Stomach (tissue), 9 donors: ENCODE results near the gene PALD1. TPM values are rescaled to one million over a fixed set of nuclear protein-coding genes. Genes with fewer than 3 reads are reported as not detected.

Experiments
- DNase-seq, 2 donors: peaks; one replicate each; pipeline versions ENCODE4 v3.0.0 to v3.0.0-alpha.2; 2013 to 2019
- H3K27ac ChIP-seq, 5 donors: fragments of 200-600 bp in 4 of 5; sonication (generic) in 4 of 5; one replicate each; pipeline ENCODE4 v1.5.1; 2013 to 2019; ENCODE audit warnings: mild to moderate bottlenecking in 1 of 5, moderate library complexity in 1 of 5
- H3K27me3 ChIP-seq, 3 donors: fragments of 200-600 bp; sonication (generic); one replicate each; pipeline ENCODE4 v1.5.1; 2017 to 2019; ENCODE audit warnings: mixed run types in 1 of 3
- H3K36me3 ChIP-seq, 4 donors: fragments of 200-600 bp; sonication (generic); 1 replicate in 3 of 4; 2 replicates in 1 of 4; pipeline ENCODE4 v1.5.1; 2016 to 2019
- H3K4me1 ChIP-seq, 4 donors: fragments of 200-600 bp; sonication (generic); one replicate each; pipeline ENCODE4 v1.5.1; 2016 to 2019
- H3K4me3 ChIP-seq, 4 donors: fragments of 200-600 bp; sonication (generic) in 3 of 4; one replicate each; pipeline ENCODE4 v1.5.1; 2016 to 2019; ENCODE audit warnings: mild to moderate bottlenecking in 1 of 4
- H3K9me3 ChIP-seq, 4 donors: fragments of 200-600 bp; sonication (generic); one replicate each; pipeline ENCODE4 v1.5.1; 2016 to 2019
- EP300 ChIP-seq: sonication (generic); formaldehyde crosslinking; IDR thresholded peaks from one replicate; pipeline ENCODE4 v1.6.1; 2017; ENCODE audit warnings: antibody characterized with exemption
- POLR2A ChIP-seq, 4 donors: fragments of 450-650 bp; IDR thresholded peaks; one replicate each; pipeline ENCODE4 v1.6.1; 2016; ENCODE audit warnings: antibody characterized with exemption in 4 of 4, control low read depth in 2 of 4, mild to moderate bottlenecking in 1 of 4, moderate library complexity in 1 of 4
- POLR2AphosphoS5 ChIP-seq, 3 donors: sonication (generic); formaldehyde crosslinking; IDR thresholded peaks; one replicate each; pipeline ENCODE4 v1.6.1; 2016; ENCODE audit warnings: antibody characterized with exemption in 3 of 3
- WGBS, 5 donors: extraction: QIAGEN DNeasy Blood & Tissue Kit in 3 of 5; methylation state at CpG; one replicate each; pipeline versions ENCODE4 v1.1.5 to v1.1.7; 2013 to 2018; 5-methylcytosine and 5-hydroxymethylcytosine counted together
- intact Hi-C: fragments of 100-400 bp; cut with DNase I; formaldehyde crosslinking; loops from one replicate; pipeline ENCODE4 v1.15.1; 2023; ENCODE audit warnings: low total_unique reads
- polyA plus RNA-seq, 3 donors: library from polyadenylated mRNA; stranded (reverse); fragments of 200-250 nt; gene quantifications; one replicate each; pipeline ENCODE4 v1.2.3, GENCODE V29; 2013
- total RNA-seq, 5 donors: library from RNA; depleted of rRNA; stranded (reverse); fragments of >200 nt; gene quantifications; one replicate each; pipeline versions ENCODE4 v1.1.0 to v1.2.3, GENCODE V29; 2014 to 2016
- TF ChIP-seq, protein P1 (sequence below), 7 experiments: fragments of 450-650 bp in 4 of 7; fragments of 200-600 bp in 3 of 7; sonication (generic) in 3 of 7; IDR thresholded peaks; one replicate each; pipeline ENCODE4 v1.5.1; 2016 to 2019; ENCODE audit warnings: antibody characterized with exemption in 7 of 7, control low read depth in 2 of 7, mild to moderate bottlenecking in 1 of 7
- donor health status: healthy with polysubstance abuse.
- donor health status: Bipolar disorder and iron deficiency.
- donor health status: healthy.

Gene PALD1
- total and polyA plus RNA-seq, 8 donors, result 2.4 to 25.1 (median 4.0) TPM

DNA sequence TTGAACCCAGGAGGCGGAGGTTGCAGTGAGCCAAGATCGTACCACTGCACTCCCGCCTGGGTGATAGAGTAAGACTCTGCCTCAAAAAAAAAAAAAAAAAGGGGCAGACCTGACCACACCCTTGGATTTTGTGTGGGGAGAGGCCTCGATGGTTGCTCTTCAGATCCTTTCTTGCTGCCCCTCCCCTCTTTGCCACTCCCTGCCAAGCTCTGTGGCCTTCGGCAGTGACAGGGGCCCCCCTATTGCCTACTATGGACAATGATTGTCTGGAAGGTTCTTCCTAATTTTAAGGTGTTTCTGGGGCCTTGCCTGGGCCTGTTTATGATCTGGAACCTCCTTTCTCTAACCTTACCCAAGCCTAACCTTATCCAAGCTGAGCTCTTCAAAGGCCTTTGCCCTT is 123.2 kb downstream of the PALD1 start:
- H3K9me3 ChIP-seq, result no peaks in the 10 kb centered on the region
- intact Hi-C loops, result no loop called here
- peak overlapping the region in 3 of 4 donors; percentile 12 to 31 (median 26) for H3K4me3 ChIP-seq
- TF ChIP-seq POLR2A (IDR thresholded peaks at IDR 0.05) (no peak), EP300 (no peak), POLR2AphosphoS5 (IDR thresholded peaks at IDR 0.05) (no peak)
- TF ChIP-seq, protein P1, sequence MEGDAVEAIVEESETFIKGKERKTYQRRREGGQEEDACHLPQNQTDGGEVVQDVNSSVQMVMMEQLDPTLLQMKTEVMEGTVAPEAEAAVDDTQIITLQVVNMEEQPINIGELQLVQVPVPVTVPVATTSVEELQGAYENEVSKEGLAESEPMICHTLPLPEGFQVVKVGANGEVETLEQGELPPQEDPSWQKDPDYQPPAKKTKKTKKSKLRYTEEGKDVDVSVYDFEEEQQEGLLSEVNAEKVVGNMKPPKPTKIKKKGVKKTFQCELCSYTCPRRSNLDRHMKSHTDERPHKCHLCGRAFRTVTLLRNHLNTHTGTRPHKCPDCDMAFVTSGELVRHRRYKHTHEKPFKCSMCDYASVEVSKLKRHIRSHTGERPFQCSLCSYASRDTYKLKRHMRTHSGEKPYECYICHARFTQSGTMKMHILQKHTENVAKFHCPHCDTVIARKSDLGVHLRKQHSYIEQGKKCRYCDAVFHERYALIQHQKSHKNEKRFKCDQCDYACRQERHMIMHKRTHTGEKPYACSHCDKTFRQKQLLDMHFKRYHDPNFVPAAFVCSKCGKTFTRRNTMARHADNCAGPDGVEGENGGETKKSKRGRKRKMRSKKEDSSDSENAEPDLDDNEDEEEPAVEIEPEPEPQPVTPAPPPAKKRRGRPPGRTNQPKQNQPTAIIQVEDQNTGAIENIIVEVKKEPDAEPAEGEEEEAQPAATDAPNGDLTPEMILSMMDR (IDR thresholded peaks at IDR 0.05), result no peak
- H3K4me1 ChIP-seq, result no peaks in the 10 kb centered on the region
- no peaks in the 10 kb centered on the region for H3K36me3 ChIP-seq
- no peak for DNase-seq
- peak overlapping the region in 4 of 5 donors; percentile 38 to 64 (median 54) for H3K27ac ChIP-seq
- no peaks in the 10 kb centered on the region for H3K27me3 ChIP-seq
- 46 to 84% (median 77%) methylated on average over 2 to 5 of the region's 5 CpGs for WGBS, 5 donors

GRCh38 chr10:70602665-70603448 is 124.3 kb downstream of the PALD1 start, which contains the start of gene PRF1:
TSS of gene PRF1 (minus strand) at chr10:70602741. CDS start at chr10:70600902, 1,839 bp downstream.
- Histone ChIP-seq H3K9me3 (no peaks in the 10 kb centered on the region), H3K4me1 (no peaks in the 10 kb centered on the region), H3K27me3 (no peaks in the 10 kb centered on the region), H3K4me3 (peak within 1 kb of the TSS in 3 of 4 donors; percentile 12 to 31 (median 26)), H3K36me3 (no peaks in the 10 kb centered on the region), H3K27ac (peak within 1 kb of the TSS; percentile 12 to 64 (median 51))
- 78 to 92% (median 81%) methylated on average over 13 to 21 of the region's 21 CpGs for WGBS, 5 donors
- intact Hi-C loops, result no loop called here
- peak; percentile 54 to 67 for DNase-seq
- TF ChIP-seq POLR2A (IDR thresholded peaks at IDR 0.05), result no peak
- TF ChIP-seq, protein P1 (IDR thresholded peaks at IDR 0.05), result no peak
- TF ChIP-seq POLR2AphosphoS5 (IDR thresholded peaks at IDR 0.05), result peak in 1 of 3 donors; percentile 48

DNA sequence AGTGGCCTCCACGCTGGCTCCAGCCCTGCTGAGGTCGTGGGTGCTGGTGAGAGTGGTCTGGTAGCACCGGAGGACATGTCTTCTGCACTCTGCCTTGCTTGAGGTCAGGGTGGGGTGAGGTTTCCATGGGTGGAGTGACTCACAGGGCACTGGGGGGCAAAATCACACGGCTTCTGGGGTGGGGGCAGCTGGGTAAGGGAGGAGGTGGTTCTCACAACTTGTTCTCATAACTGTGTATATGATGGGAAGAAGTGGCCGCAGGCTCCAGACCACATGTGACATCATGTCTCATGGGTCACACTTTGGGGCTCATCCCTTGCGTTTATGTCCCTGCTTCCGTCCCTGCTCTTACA is 124.9 kb downstream of the PALD1 start:
- no peaks in the 10 kb centered on the region for H3K4me1 ChIP-seq
- no peak for DNase-seq
- H3K27ac ChIP-seq, result peak overlapping the region in 4 of 5 donors; percentile 12 to 42 (median 36)
- 68 to 78% (median 77%) methylated on average over 7 of the region's 7 CpGs for WGBS, 5 donors
- H3K36me3 ChIP-seq, result no peaks in the 10 kb centered on the region
- H3K27me3 ChIP-seq, result no peaks in the 10 kb centered on the region
- no peak for TF ChIP-seq EP300
- TF ChIP-seq POLR2A (IDR thresholded peaks at IDR 0.05), result no peak
- H3K4me3 ChIP-seq, result no peak overlapping the region
- no peaks in the 10 kb centered on the region for H3K9me3 ChIP-seq
- intact Hi-C loops, result no loop called here

DNA sequence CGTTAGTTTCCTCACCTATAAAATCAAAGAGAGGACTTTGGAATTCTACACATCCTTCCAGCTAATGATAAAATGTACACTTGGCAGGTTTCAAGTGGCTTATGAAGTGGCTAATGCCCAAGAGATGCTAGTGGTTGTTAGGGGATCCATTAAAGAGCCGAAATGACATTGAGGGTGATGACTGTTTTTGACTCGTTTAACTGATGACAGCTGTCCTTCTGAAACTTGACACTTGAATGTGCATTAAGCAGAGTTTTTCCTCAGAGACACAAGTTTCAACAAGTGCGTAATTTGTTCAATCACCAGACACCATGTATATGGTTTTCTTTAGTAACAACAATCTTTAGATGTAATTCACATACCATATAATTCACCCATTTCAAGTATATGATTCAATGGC is 125.5 kb downstream of the PALD1 start:
- intact Hi-C loops, result no loop called here
- no peaks in the 10 kb centered on the region for H3K27me3 ChIP-seq
- H3K36me3 ChIP-seq, result no peaks in the 10 kb centered on the region
- H3K4me1 ChIP-seq, result no peaks in the 10 kb centered on the region
- WGBS, 5 donors, result 72 to 86% (median 82%) methylated on average over 4 of the region's 4 CpGs
- no peak for TF ChIP-seq EP300
- TF ChIP-seq, protein P1 (IDR thresholded peaks at IDR 0.05), result no peak
- TF ChIP-seq POLR2A (IDR thresholded peaks at IDR 0.05), result no peak
- TF ChIP-seq POLR2AphosphoS5 (IDR thresholded peaks at IDR 0.05), result no peak
- H3K4me3 ChIP-seq, result no peak overlapping the region
- DNase-seq, result no peak
- no peaks in the 10 kb centered on the region for H3K9me3 ChIP-seq
- peak overlapping the region in 1 of 5 donors; percentile 7 for H3K27ac ChIP-seq

- DNase-seq, result no peak
- no peaks in the 10 kb centered on the region for H3K4me1 ChIP-seq
- TF ChIP-seq POLR2A (IDR thresholded peaks at IDR 0.05) (no peak), EP300 (no peak), POLR2AphosphoS5 (IDR thresholded peaks at IDR 0.05) (no peak)
- TF ChIP-seq, protein P1 (IDR thresholded peaks at IDR 0.05), result no peak
- H3K4me3 ChIP-seq, result no peak overlapping the region
- H3K27ac ChIP-seq, result no peak overlapping the region
- intact Hi-C loops, result no loop called here
- no peaks in the 10 kb centered on the region for H3K9me3 ChIP-seq
- no peaks in the 10 kb centered on the region for H3K36me3 ChIP-seq
- WGBS, 5 donors, result 63 to 71% (median 65%) methylated on average over 2 of the region's 2 CpGs
- no peaks in the 10 kb centered on the region for H3K27me3 ChIP-seq
Observed at GRCh38 chr10:70605161-70605560, 126.6 kb downstream of the PALD1 start.
